AG20443 (cell line): ENCODE results near the gene MAP3K13.

ENCODE experiments used
- DNase-seq: peaks from one replicate; pipeline ENCODE4 v3.0.0; 2012; ENCODE audit warnings: low spot score, mixed read lengths

The MAP3K13 gene

DNA sequence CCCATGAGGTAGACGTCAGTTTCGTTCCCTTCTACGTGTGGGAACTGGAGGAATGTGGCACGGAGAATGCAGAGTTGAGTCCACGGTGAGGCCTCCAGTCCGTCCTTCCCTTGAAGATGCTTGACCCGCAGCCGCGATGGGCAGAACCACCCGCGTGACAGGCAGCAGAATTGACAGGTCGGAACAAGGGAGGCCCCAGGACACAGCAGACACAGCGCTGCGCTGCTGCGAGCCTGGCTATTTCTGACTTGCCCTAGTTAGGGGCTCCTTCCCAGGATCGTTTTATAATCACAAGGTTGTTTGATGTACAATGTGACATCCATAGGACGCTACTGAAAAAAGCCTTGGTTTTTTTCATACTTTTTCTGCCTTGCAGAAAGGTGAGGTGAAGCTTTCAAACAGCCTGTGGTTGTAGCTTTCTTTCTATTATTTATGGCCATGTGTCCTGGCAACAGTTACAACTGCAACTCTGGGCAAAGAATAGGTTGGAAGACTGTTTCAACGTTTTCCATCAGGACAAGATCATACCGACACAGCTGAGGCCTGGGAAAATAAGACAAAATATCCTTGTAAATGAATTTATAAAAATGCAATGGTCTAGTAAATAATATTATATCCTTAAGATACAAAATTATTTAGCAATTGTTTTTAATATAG is 145.5 kb downstream of the MAP3K13 start:
- DNase-seq, result no peak

GRCh38 chr3:185511711-185512110 is 148.8 kb downstream of the MAP3K13 start:
- DNase-seq, result no peak

DNA sequence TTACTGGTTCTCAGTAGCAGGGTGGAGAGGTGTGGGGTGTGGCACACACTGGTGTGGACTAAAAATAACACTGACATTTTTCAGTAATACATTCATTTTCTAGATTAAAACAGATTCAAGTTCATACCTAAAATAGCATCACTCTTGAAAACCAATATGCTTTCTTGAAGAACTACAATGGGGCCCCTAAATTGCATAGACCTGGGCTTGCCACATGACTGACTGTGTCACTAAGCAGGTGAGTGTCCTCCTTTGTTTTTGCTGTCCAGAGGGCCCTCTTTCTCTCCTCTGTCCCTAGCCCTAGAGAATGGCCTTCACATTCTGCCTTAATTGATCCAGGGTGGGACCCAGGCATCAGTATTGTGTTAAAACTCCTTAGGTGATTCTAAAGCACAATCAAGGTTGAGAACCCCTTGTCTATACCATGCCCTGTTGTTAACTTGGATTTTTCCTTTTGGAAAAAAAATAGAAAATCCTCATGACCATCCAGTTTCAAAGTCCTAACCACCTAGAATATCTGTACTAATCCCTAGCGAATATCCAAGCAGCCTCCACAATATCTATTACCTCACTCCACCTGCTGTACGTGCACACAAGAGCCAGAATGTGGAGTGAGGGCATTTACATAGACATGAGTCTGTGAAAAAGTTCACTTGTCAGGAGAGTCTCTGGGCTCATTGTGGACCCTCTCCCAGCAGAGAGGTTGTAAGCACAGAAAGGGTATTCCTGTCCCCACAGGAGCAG is 154.6 kb downstream of the MAP3K13 start:
- no peak for DNase-seq

- no peak for DNase-seq
Measured at GRCh38 chr3:185519021-185519420, 156.1 kb downstream of the MAP3K13 start.

- no peak for DNase-seq
Measured at GRCh38 chr3:185521349-185522138, 158.6 kb downstream of the MAP3K13 start.

DNA sequence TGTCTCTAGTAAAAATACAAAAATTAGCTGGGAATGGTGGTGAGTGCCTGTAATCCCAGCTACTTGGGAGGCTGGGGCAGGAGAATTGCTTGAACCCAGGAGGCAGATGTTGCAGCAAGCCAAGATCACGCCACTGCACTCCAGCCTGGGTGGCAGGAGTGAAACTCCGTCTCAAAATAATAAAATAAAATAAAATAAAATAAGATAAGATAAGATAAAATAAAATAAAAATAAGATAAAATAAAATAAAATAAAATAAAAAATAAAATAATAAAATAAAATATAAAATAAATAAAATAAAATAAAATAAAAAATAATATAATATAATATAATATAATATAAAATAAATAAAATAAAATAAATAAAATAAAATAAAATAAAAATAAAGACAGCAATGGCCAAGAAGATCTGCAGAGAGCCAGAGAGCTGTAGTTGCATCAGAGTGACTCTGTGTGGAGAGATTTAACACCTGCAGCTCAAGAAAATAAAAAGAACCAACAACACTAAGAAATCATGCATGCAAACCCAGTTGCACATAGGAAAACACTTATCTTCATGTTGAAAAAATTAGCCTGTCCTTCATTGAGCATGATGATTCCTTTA is 163.5 kb downstream of the MAP3K13 start:
- no peak for DNase-seq

DNA sequence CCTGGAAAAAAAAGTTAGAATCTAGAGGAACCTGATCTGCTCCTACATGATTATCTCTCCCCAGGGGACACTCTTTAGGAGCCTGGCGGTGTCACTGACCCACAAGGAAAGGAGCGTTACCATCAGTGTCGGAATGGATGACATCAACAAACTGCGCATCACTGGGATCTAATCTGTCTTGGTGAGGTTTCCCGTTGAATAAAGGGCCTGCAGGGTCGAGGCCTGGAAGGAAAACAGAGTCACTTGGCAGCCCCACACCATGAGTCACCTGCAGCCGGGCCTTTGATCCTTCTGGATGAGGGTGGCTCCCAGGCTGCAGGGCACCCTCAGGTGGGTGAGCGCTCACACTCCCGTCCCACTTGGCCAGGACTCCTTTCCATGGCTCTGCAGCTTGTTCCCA is 164.4 kb downstream of the MAP3K13 start:
- DNase-seq, result no peak

GRCh38 chr3:185528532-185528931 is 165.6 kb downstream of the MAP3K13 start:
- DNase-seq, result no peak

DNA sequence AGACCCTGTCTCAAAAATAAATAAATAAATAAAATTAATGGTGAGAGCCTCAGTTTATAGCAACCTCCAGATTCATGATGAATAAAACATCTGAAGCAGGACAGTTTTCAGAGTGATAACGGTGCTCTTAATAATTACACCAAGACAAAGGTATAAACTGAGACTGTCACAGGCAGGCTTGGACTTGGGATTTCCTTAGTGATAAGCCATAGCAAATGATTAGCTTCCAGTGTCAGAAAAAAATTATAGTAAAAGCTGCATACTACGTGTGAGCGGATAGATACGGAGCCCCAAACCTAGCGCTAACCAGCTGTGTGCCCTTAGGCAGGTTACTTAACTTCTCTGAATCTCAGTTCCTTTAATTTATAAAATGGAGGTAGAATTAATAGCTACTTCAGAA is 167.9 kb downstream of the MAP3K13 start:
- DNase-seq, result no peak

DNA sequence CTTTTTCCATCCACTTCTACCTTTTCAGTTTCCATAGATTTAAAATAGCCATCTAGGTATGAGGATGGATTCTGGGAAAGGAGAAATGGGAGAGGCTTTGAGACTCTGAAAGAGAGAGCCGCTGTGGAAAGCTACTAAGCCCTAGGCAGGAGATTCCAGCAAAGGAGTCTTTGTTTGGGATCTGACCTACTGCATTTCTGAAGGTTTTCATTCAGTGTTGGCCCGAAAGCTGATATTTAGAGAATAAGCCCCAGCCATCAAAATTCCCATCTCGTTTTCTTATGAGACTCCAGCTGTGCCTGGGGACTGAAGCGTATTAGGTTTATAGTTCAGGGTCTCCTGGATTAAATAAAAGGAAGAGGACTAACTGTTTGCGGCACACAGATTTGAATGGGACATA is 170.0 kb downstream of the MAP3K13 start:
- no peak for DNase-seq

DNA sequence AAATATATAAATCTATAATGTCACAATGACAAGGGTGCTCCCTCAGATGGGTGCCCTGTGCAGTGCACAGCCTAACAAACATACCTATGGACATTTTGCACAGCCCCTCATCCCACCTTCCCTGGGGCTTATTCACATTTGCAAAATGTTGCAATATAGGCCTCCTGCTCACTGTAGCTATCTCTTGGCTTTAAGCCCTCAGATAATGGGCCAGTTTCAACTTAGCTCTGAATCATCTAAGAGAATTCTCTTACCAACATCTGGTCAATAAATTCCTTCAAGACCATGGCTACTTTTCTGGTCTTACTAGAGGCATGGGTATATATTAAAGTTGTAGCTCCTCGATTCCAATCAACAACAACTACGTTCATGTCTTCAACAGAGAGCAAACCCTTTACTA is 171.6 kb downstream of the MAP3K13 start:
- DNase-seq, result no peak

- peak; percentile 69 for DNase-seq
Measured at GRCh38 chr3:185537369-185537970, 174.5 kb downstream of the MAP3K13 start.
